HG03575 (cell line): ENCODE data around the gene TMEM100.

Experiments used
- ATAC-seq: cut with Tn5 transposase; IDR thresholded peaks from one replicate; pipeline ENCODE4 v1.9.1; 2021; ENCODE audit not compliant: unreplicated experiment, insufficient number of reproducible peaks, low FRiP score; ENCODE audit errors: extremely low read depth

Gene TMEM100

DNA sequence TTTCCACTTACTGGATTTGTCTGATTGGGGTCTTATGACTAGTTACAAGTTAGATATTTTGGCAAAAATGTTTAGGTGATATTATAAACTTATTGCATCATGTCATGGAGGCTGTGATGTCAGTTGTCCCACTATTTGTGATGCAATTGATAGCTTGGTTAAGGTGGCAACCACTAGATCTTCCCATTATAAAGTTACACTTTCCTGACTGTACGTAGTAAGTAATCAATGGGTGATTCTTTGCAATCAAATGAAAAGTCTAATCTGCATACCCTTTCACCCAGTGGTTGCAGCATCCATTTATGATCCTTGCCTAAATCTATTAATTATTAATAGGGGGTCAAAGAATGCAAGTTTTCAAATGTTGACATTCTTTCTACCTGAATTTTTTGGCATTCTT lies 23.8 kb upstream of the TMEM100 start:
- no peak for ATAC-seq

DNA sequence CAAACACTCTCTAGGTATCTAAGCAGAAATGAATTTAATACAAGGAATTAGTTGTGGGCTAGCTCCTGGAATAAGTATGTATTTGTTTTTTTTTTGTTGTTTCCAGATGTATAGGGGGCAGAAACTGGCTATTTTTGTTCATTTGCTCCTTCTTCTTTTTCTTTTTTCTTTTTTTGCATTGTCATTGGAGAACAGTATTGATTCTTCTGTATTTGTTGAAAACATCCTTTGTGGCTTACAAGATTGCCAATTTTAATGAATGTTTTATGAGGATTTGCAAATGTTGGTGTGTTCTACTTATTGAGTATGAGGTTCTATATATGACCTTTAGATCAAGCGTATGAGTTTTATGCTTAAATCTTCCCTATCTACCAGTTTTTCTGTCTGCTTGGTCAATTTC lies 22.6 kb upstream of the TMEM100 start:
- no peak for ATAC-seq

GRCh38 chr17:55743103-55743679 lies 20.5 kb upstream of the TMEM100 start:
- ATAC-seq, result peak; percentile 17

GRCh38 chr17:55742272-55743102 lies 19.8 kb upstream of the TMEM100 start:
- peak; percentile 88 for ATAC-seq

- ATAC-seq, result no peak
Observed at GRCh38 chr17:55741356-55741700, 18.7 kb upstream of the TMEM100 start.

- no peak for ATAC-seq
Observed at GRCh38 chr17:55740511-55741355, 18.1 kb upstream of the TMEM100 start.

- no peak for ATAC-seq
Observed at GRCh38 chr17:55737976-55738501, 15.4 kb upstream of the TMEM100 start.

DNA sequence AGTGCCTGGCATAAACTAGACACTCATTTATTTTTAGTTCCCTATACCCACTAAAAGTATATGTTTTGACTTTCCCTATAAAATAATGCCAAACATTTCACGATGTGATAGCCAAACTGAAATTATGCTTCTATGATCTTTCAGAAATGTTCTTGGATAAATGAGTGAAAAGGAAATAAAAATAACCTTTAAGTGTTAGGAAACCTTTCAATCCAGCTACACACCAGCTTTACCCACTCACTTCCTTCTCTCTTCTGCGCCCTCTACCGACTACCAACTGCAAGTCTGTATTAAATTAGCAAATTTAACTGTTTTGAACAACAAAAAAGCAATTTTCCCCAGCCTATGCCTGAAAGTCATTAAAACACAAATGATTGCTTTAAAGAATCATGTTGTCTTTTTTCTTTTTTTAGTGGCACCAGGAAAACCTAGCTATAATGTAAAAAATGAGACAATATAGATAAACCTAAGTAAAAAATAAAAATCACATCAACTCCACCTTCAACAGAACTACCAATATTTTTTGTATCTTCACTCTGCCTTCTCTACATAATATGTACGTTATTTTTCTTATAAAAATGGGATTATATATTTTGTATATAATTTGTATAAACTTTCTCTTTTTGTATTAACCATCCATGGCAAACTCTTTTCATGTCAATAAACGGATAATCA lies 13.2 kb upstream of the TMEM100 start:
- ATAC-seq, result no peak

- no peak for ATAC-seq
Observed at GRCh38 chr17:55734128-55734781, 11.6 kb upstream of the TMEM100 start.

- ATAC-seq, result no peak
Observed at GRCh38 chr17:55731586-55732250, 9.1 kb upstream of the TMEM100 start.

DNA sequence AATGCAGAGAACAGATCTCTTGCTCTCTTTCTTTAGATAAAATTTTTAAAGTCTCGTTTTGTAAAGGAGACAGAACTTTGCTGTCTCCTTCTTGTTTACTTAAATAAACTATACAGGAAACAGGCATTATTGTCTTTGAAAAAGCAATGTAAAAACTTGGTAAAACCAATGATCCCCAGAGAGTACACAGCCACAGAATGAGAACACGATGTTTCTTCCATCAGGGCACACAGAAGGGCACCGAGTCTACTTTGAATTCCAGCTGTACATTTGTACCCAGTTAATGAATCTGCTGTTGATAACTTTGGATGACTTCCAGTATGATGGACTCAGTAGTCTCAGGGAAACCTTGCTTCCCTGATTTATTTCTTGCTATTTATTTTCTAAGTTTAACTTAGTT lies 8.1 kb upstream of the TMEM100 start:
- no peak for ATAC-seq

- ATAC-seq, result no peak
Observed at GRCh38 chr17:55730380-55730779, 7.7 kb upstream of the TMEM100 start.

- no peak for ATAC-seq
Observed at GRCh38 chr17:55729484-55729883, 6.8 kb upstream of the TMEM100 start.

GRCh38 chr17:55728833-55729232 lies 6.2 kb upstream of the TMEM100 start:
- no peak for ATAC-seq

DNA sequence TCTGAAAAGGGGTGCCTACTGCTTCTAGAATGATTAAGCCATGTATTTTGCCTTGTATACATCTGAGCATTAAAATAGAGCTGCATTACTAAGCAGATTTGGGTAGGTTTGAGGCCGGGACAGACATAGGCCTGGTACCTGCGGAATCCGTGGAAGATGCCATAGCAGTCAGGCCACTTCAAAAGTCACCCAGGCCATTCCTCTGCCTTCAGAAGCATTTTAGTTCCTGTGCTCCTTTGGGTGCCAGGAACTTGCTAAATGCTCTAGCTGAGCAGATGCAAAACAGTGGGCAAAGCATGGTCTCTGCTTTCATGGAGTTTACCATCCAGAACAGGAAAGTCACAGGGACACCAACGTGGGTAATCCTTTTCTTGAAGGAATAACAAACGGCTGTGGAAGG lies 5.7 kb upstream of the TMEM100 start:
- no peak for ATAC-seq

DNA sequence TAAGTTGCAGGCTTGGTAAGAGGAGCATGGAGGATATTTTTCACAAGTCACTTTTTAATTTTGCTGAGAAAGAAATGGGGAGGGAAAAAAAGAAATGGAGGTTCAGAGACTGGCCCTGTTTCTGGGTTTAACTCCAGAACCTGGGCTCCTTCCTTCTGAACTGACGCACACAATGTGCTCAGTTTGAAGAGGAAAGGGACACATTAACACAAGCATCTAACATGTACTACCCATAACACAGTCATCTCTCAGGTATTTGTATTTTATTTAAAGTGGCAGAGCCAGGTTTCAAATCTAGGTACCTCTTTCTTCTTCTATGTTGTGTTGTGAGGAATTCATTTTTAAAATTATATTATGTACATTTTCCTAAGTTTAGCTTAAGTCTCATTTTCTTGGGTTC lies 5.3 kb upstream of the TMEM100 start:
- no peak for ATAC-seq

DNA sequence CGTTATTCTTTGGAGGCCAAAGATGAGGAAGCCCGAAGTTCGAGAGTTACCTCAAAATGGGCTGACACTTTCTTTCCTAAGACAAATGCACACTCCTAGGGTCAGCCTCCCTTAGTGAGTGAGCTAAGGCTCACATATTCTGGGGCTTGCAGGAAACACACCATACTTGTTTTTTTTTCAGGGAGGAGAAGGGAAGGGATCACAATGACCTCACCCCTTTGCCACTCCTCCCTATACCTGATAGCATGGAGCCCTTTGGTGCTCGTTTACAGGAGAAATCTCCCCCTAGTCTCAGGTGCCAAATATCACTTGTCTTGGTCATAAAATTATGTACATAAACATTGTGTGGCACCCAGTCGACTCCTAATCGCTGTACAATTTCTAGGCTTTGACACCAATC lies 4.6 kb upstream of the TMEM100 start:
- no peak for ATAC-seq

GRCh38 chr17:55726440-55726839 lies 3.8 kb upstream of the TMEM100 start:
- no peak for ATAC-seq
